Spleen (tissue), 11 donors: ENCODE results near the gene ATXN1. TPM values are rescaled to one million over a fixed set of nuclear protein-coding genes. Genes with fewer than 3 reads are reported as not detected.

Experiments
- DNase-seq: peaks from one replicate; pipeline ENCODE4 v3.0.0-alpha.2; 2020
- H3K27ac ChIP-seq, 8 donors: fragments of 200-600 bp; sonication (generic) in 7 of 8; 1 replicate in 4 of 8; 2 replicates in 4 of 8; pipeline versions ENCODE4 v1.5.0 to v1.8.0; 2016 to 2021; ENCODE audit warnings: inconsistent platforms in 4 of 8, mild to moderate bottlenecking in 4 of 8, moderate library complexity in 1 of 8
- H3K27me3 ChIP-seq, 7 donors: fragments of 200-600 bp; sonication (generic) in 6 of 7; replicated peaks in 1 of 7; 1 replicate in 4 of 7; 2 replicates in 3 of 7; pipeline versions ENCODE4 v1.5.0 to v1.8.0; 2016 to 2021; ENCODE audit warnings: inconsistent platforms in 3 of 7, mild to moderate bottlenecking in 1 of 7
- H3K36me3 ChIP-seq, 6 donors: fragments of 200-600 bp; sonication (generic) in 5 of 6; 1 replicate in 4 of 6; 2 replicates in 2 of 6; pipeline versions ENCODE4 v1.5.0 to v1.8.0; 2016 to 2021; ENCODE audit warnings: inconsistent platforms in 2 of 6
- H3K4me1 ChIP-seq, 6 donors: fragments of 200-600 bp; sonication (generic) in 5 of 6; 1 replicate in 3 of 6; 2 replicates in 3 of 6; pipeline versions ENCODE4 v1.5.0 to v1.8.0; 2016 to 2021; ENCODE audit warnings: inconsistent platforms in 3 of 6
- H3K4me3 ChIP-seq, 8 donors: fragments of 200-600 bp; sonication (generic) in 7 of 8; 1 replicate in 4 of 8; 2 replicates in 4 of 8; pipeline versions ENCODE4 v1.5.0 to v1.8.0; 2016 to 2021; ENCODE audit warnings: inconsistent platforms in 4 of 8, mild to moderate bottlenecking in 4 of 8, moderate library complexity in 2 of 8
- H3K9me3 ChIP-seq, 8 donors: fragments of 200-600 bp; sonication (generic) in 7 of 8; 1 replicate in 4 of 8; 2 replicates in 4 of 8; pipeline versions ENCODE4 v1.5.0 to v1.8.0; 2016 to 2021; ENCODE audit warnings: inconsistent platforms in 4 of 8
- POLR2A ChIP-seq, 3 donors: fragments of 450-650 bp; IDR thresholded peaks; one replicate each; pipeline ENCODE4 v1.5.1; 2017; ENCODE audit warnings: antibody characterized with exemption in 3 of 3, mild to moderate bottlenecking in 1 of 3
- POLR2AphosphoS5 ChIP-seq, 3 donors: sonication (generic); formaldehyde crosslinking; IDR thresholded peaks; one replicate each; pipeline ENCODE4 v1.5.1; 2017; ENCODE audit warnings: antibody characterized with exemption in 3 of 3
- WGBS, 5 donors: extraction: QIAGEN DNeasy Blood & Tissue Kit in 3 of 5; methylation state at CpG; one replicate each; pipeline versions ENCODE4 v1.1.5 to v1.1.7; 2013 to 2018; 5-methylcytosine and 5-hydroxymethylcytosine counted together
- intact Hi-C: fragments of 100-400 bp; cut with DNase I; formaldehyde crosslinking; loops from one replicate; pipeline ENCODE4 v1.15.0; 2023; ENCODE audit warnings: low total_unique reads
- polyA plus RNA-seq, 3 donors: library from polyadenylated mRNA; stranded (reverse); fragments of 200-250 nt; gene quantifications; one replicate each; pipeline ENCODE4 v1.2.1, GENCODE V29; 2013
- total RNA-seq, 7 donors: library from RNA; depleted of rRNA in 3 of 7; stranded (reverse); fragments of >200 nt in 3 of 7; fragmentation: NEBNext Ultra II Directional in 4 of 7; extraction: Animal tissue kit (Norgen Biotek cat#: 25700) in 4 of 7; gene quantifications; one replicate each; pipeline versions ENCODE4 v1.1.0 to v1.2.1, GENCODE V29; 2016 to 2021
- TF ChIP-seq, protein P1 (sequence below), 11 experiments: fragments of 200-600 bp in 7 of 11; fragments of 450-650 bp in 4 of 11; sonication (generic) in 4 of 11; IDR thresholded peaks in 8 of 11; conservative IDR thresholded peaks in 3 of 11; 1 replicate in 7 of 11; 2 replicates in 4 of 11; pipeline versions ENCODE4 v1.4.0 to v1.8.0; 2016 to 2021; ENCODE audit warnings: antibody characterized with exemption in 11 of 11, inconsistent platforms in 4 of 11, mild to moderate bottlenecking in 1 of 11
- donor health status: healthy with polysubstance abuse.
- donor health status: DM: no; HTN: no; CAD: no; lungs with moderate emphysema.
- donor health status: DM: no; HTN: no; CAD: no.
- donor health status: Bipolar disorder and iron deficiency.
- donor health status: healthy.
- donor health status: DM: no; HTN: no; CAD: no.
- donor health status: DM: yes; HTN: yes; CAD: no.

Gene ATXN1
- total and polyA plus RNA-seq, 10 donors: 3.5 to 123 (median 73.9) TPM

- DNase-seq: no peak
These were observed 8.1 kb upstream of the ATXN1 start for GRCh38 chr6:16769131-16769985.

GRCh38 chr6:16768477-16768830 is 7.2 kb upstream of the ATXN1 start:
- 69 to 80% (median 76%) methylated on average over 3 of the region's 3 CpGs for WGBS, 5 donors
- no peaks in the 10 kb centered on the region for H3K9me3 ChIP-seq

More at GRCh38 chr6:16769131-16769985, 8.1 kb upstream of the ATXN1 start:
- no peak overlapping the region for H3K4me3 ChIP-seq
- TF ChIP-seq, protein P1, sequence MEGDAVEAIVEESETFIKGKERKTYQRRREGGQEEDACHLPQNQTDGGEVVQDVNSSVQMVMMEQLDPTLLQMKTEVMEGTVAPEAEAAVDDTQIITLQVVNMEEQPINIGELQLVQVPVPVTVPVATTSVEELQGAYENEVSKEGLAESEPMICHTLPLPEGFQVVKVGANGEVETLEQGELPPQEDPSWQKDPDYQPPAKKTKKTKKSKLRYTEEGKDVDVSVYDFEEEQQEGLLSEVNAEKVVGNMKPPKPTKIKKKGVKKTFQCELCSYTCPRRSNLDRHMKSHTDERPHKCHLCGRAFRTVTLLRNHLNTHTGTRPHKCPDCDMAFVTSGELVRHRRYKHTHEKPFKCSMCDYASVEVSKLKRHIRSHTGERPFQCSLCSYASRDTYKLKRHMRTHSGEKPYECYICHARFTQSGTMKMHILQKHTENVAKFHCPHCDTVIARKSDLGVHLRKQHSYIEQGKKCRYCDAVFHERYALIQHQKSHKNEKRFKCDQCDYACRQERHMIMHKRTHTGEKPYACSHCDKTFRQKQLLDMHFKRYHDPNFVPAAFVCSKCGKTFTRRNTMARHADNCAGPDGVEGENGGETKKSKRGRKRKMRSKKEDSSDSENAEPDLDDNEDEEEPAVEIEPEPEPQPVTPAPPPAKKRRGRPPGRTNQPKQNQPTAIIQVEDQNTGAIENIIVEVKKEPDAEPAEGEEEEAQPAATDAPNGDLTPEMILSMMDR (IDR thresholded peaks at IDR 0.05 in 8 of 11, conservative IDR thresholded peaks at IDR 0.05 in 3 of 11): peak in 1 of 11 experiments; percentile 8
- TF ChIP-seq POLR2A (IDR thresholded peaks at IDR 0.05): no peak
- peak in 1 of 3 donors; percentile 64 for TF ChIP-seq POLR2AphosphoS5 (IDR thresholded peaks at IDR 0.05)
- WGBS, 5 donors: 19 to 31% (median 21%) methylated on average over 8 of the region's 8 CpGs
- H3K4me1 ChIP-seq: peaks cover 13 to 65% (median 40%) of the 10 kb centered on the region in 6 donors
- intact Hi-C loops: no loop called here
- H3K27me3 ChIP-seq: no peaks in the 10 kb centered on the region
- no peaks in the 10 kb centered on the region for H3K36me3 ChIP-seq
- H3K27ac ChIP-seq: peak overlapping the region; percentile 1 to 75 (median 60)
- H3K9me3 ChIP-seq: no peaks in the 10 kb centered on the region

GRCh38 chr6:16767765-16768476 is 6.7 kb upstream of the ATXN1 start:
- 78 to 88% (median 85%) methylated on average over 2 of the region's 2 CpGs for WGBS, 5 donors

More at GRCh38 chr6:16768477-16768830, 7.2 kb upstream of the ATXN1 start:
- intact Hi-C loops: no loop called here
- no peak for DNase-seq
- TF ChIP-seq POLR2A (IDR thresholded peaks at IDR 0.05): no peak
- TF ChIP-seq, protein P1 (IDR thresholded peaks at IDR 0.05 in 8 of 11, conservative IDR thresholded peaks at IDR 0.05 in 3 of 11): no peak
- TF ChIP-seq POLR2AphosphoS5 (IDR thresholded peaks at IDR 0.05): no peak
- peak overlapping the region in 7 of 8 donors; percentile 30 to 75 (median 63) for H3K27ac ChIP-seq
- no peaks in the 10 kb centered on the region for H3K36me3 ChIP-seq
- no peaks in the 10 kb centered on the region for H3K27me3 ChIP-seq
- H3K4me1 ChIP-seq: peaks cover 13 to 74% (median 48%) of the 10 kb centered on the region in 6 donors
- H3K4me3 ChIP-seq: no peak overlapping the region

More at GRCh38 chr6:16767765-16768476, 6.7 kb upstream of the ATXN1 start:
- DNase-seq: no peak
- Histone ChIP-seq H3K27ac (peak overlapping the region in 5 of 8 donors; percentile 40 to 75 (median 63)), H3K4me3 (no peak overlapping the region), H3K27me3 (no peaks in the 10 kb centered on the region), H3K36me3 (no peaks in the 10 kb centered on the region), H3K9me3 (no peaks in the 10 kb centered on the region), H3K4me1 (peaks cover 13 to 80% (median 51%) of the 10 kb centered on the region in 6 donors)
- intact Hi-C loops: no loop called here
- TF ChIP-seq, protein P1 (IDR thresholded peaks at IDR 0.05 in 8 of 11, conservative IDR thresholded peaks at IDR 0.05 in 3 of 11): no peak
- TF ChIP-seq POLR2AphosphoS5 (IDR thresholded peaks at IDR 0.05) (no peak), POLR2A (IDR thresholded peaks at IDR 0.05) (no peak)
